ENCODE measurements around the gene RPS6KA2. TPM values are rescaled to one million over a fixed set of nuclear protein-coding genes. Genes with fewer than 3 reads are reported as not detected.

The RPS6KA2 gene
- total RNA-seq, 3 donors from 2014 or later (not counting 1 experiment from before 2014, with no cell fraction given), result 2.8 to 4.5 (median 2.9) TPM

DNA sequence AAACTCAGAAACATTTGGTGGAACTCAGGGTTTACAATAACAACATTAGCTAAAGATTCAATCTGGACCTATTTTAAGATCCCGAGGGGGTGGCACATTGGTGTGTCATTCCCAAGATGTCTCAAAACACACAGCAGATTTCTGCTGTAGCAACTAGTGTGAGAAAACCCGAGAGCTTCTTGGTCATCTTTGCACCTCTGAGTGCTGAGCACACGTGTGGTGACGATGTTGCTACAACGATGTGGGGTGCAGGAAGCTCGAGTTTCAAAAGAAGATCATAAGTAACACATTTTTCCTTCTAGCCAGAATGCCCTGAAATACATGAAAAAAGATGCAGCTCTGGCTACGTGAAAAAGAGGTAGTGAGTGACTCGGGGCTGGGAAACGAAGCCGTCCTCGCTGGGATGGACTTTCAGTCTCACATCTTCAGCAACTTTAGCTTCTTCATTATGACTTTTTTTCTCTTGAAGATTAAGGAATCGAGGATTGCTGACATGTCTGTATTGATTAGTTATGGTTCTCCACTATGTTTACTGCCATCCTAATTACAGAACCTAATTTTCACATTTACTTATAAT lies 42.1 kb downstream of the RPS6KA2 start:
- H3K27ac ChIP-seq (ENCODE audit: low read length), result no peak overlapping the region
- no peaks in the 10 kb centered on the region for H3K9me3 Mint-ChIP-seq
- intact Hi-C loops (cut with micrococcal nuclease), result no loop called here
- DNase-seq, result no peak
- no peaks in the 10 kb centered on the region for H3K9me3 ChIP-seq (ENCODE audit: control insufficient read depth, insufficient read depth, low read length)
- no peaks in the 10 kb centered on the region for H3K36me3 ChIP-seq (ENCODE audit: control insufficient read depth, insufficient read depth, low read length)
- no peak overlapping the region for H3K4me3 ChIP-seq (ENCODE audit: low read length)
- H3K27me3 Mint-ChIP-seq (ENCODE audit: low read depth in 2 of 2), result peaks cover 0 to 6% of the 10 kb centered on the region in 2 donors
- peaks cover 23% of the 10 kb centered on the region for H3K4me1 ChIP-seq (ENCODE audit: control insufficient read depth, insufficient read depth, low read length)
- 71% methylated on average over 11 of the region's 12 CpGs for WGBS (ENCODE audit: insufficient coverage)
- TF ChIP-seq, protein P1, sequence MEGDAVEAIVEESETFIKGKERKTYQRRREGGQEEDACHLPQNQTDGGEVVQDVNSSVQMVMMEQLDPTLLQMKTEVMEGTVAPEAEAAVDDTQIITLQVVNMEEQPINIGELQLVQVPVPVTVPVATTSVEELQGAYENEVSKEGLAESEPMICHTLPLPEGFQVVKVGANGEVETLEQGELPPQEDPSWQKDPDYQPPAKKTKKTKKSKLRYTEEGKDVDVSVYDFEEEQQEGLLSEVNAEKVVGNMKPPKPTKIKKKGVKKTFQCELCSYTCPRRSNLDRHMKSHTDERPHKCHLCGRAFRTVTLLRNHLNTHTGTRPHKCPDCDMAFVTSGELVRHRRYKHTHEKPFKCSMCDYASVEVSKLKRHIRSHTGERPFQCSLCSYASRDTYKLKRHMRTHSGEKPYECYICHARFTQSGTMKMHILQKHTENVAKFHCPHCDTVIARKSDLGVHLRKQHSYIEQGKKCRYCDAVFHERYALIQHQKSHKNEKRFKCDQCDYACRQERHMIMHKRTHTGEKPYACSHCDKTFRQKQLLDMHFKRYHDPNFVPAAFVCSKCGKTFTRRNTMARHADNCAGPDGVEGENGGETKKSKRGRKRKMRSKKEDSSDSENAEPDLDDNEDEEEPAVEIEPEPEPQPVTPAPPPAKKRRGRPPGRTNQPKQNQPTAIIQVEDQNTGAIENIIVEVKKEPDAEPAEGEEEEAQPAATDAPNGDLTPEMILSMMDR (IDR thresholded peaks at IDR 0.05), result no peak
- H3K27ac Mint-ChIP-seq, result no peak overlapping the region
- no peak for ATAC-seq
- H3K36me3 Mint-ChIP-seq, result no peaks in the 10 kb centered on the region
- H3K4me1 Mint-ChIP-seq, result peaks cover 0 to 22% of the 10 kb centered on the region in 2 donors
- H3K27me3 ChIP-seq (ENCODE audit: control insufficient read depth, insufficient read depth, low read length), result no peaks in the 10 kb centered on the region
- no peak overlapping the region for H3K4me3 Mint-ChIP-seq

DNA sequence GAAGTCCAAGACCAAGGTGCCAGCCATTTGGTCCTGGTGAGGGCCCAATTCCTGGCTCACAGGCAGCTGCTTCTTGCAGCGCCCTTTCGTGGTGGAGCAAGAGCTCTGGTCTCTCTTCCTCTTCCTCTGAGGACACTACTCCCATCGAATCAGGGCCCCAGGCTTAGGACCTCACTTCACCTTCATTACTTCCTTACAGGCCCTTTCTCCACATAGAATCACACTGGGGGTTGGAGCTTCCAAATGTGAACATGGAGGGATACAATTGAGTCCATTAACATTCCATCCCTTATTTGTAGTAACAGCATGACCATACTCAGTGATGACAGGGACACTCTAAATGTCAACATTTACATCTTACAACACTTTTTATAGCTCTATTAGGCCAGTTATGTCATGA lies 42.9 kb downstream of the RPS6KA2 start:
- WGBS (ENCODE audit: insufficient coverage), result 60% methylated on average over 3 of the region's 3 CpGs
- peaks cover 20% of the 10 kb centered on the region for H3K4me1 ChIP-seq (ENCODE audit: control insufficient read depth, insufficient read depth, low read length)
- ATAC-seq (no peak), DNase-seq (no peak)
- H3K27me3 ChIP-seq (ENCODE audit: control insufficient read depth, insufficient read depth, low read length), result no peaks in the 10 kb centered on the region
- Mint-ChIP-seq H3K27ac (no peak overlapping the region), H3K4me3 (no peak overlapping the region), H3K9me3 (no peaks in the 10 kb centered on the region), H3K36me3 (no peaks in the 10 kb centered on the region), H3K4me1 (peaks cover 0 to 16% of the 10 kb centered on the region in 2 donors), H3K27me3 (ENCODE audit: low read depth in 2 of 2) (peaks cover 0 to 3% of the 10 kb centered on the region in 2 donors)
- no peaks in the 10 kb centered on the region for H3K9me3 ChIP-seq (ENCODE audit: control insufficient read depth, insufficient read depth, low read length)
- no peak overlapping the region for H3K27ac ChIP-seq (ENCODE audit: low read length)
- intact Hi-C loops (cut with micrococcal nuclease), result no loop called here
- TF ChIP-seq, protein P1 (IDR thresholded peaks at IDR 0.05), result no peak
- H3K36me3 ChIP-seq (ENCODE audit: control insufficient read depth, insufficient read depth, low read length), result no peaks in the 10 kb centered on the region
- H3K4me3 ChIP-seq (ENCODE audit: low read length), result no peak overlapping the region

DNA sequence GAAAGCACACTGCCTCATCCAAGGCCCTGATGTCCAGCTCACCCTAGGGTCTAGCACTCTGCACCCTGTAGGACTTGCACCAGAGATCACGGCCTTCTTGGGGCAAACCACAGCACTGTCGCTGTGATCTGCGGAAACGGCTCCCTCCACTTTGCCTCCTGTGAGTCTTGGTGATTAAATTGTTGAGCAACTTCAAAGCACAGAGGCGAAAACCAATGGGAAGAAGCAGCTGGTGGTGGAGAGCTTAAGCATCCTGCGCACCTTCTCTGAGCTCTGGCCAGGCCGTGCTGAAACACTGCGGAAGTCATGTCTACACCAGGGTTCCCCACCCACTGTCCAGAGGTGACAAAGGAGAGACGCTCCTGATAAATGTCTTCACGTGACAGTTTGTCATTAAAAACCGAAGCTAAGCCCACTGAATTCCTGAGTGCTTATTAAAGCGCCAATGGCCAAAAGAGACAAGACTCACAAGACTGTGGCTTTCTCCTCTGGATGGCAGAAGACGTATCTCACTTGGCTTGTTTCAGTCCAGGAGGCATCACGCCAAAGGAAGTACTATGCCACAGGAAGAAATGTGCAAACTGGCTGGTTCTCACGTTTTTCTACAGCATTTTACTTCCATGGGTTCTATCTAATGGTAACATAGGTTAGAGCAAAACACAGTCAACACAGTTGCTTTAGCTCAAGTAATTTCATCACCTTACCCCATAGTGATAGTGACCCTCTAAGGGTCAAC lies 43.7 kb downstream of the RPS6KA2 start:
- Histone ChIP-seq H3K36me3 (ENCODE audit: control insufficient read depth, insufficient read depth, low read length) (no peaks in the 10 kb centered on the region), H3K27ac (ENCODE audit: low read length) (no peak overlapping the region), H3K4me3 (ENCODE audit: low read length) (no peak overlapping the region), H3K4me1 (ENCODE audit: control insufficient read depth, insufficient read depth, low read length) (peaks cover 14% of the 10 kb centered on the region), H3K9me3 (ENCODE audit: control insufficient read depth, insufficient read depth, low read length) (no peaks in the 10 kb centered on the region), H3K27me3 (ENCODE audit: control insufficient read depth, insufficient read depth, low read length) (no peaks in the 10 kb centered on the region)
- WGBS (ENCODE audit: insufficient coverage), result 70% methylated on average over 14 of the region's 15 CpGs
- intact Hi-C loops (cut with micrococcal nuclease), result no loop called here
- TF ChIP-seq, protein P1 (IDR thresholded peaks at IDR 0.05), result no peak
- ATAC-seq (no peak), DNase-seq (no peak)
- Mint-ChIP-seq H3K4me3 (no peak overlapping the region), H3K36me3 (no peaks in the 10 kb centered on the region), H3K4me1 (peaks cover 0 to 8% of the 10 kb centered on the region in 2 donors), H3K9me3 (no peaks in the 10 kb centered on the region), H3K27me3 (ENCODE audit: low read depth in 2 of 2) (no peaks in the 10 kb centered on the region), H3K27ac (no peak overlapping the region)

All from natural killer cell (primary cell).